Omental fat pad (tissue), 4 donors: ENCODE data around the gene HOXA11. TPM values are rescaled to one million over a fixed set of nuclear protein-coding genes. Genes with fewer than 3 reads are reported as not detected.

Experiments
- ATAC-seq: fragments of 150-250 bp; one replicate; pipeline ENCODE4 v1.9.1; 2016; ENCODE audit warnings: mild to moderate bottlenecking, moderate library complexity; ENCODE audit not compliant: low FRiP score
- DNase-seq: peaks from one replicate; pipeline ENCODE4 v3.0.0-alpha.2; 2019; ENCODE audit warnings: low spot score
- CTCF ChIP-seq, 3 donors: fragments of 450-650 bp; IDR thresholded peaks; one replicate each; pipeline ENCODE4 v1.5.1; 2016 to 2017; ENCODE audit warnings: antibody characterized with exemption in 3 of 3, mild to moderate bottlenecking in 3 of 3, moderate library complexity in 2 of 3
- total RNA-seq, 4 donors: library from RNA; depleted of rRNA; stranded (reverse); fragments of >200 nt; gene quantifications; one replicate each; pipeline ENCODE4 v1.1.0, GENCODE V29; 2016

HOXA11 gene
- total RNA-seq, 4 donors from 2014 or later, result not detected

- no peak for TF ChIP-seq CTCF (IDR thresholded peaks at IDR 0.05)
- DNase-seq (peak; percentile 21), ATAC-seq (no peak)
Observed at GRCh38 chr7:27146491-27147198, 38.4 kb downstream of the HOXA11 start.

- no peak for TF ChIP-seq CTCF (IDR thresholded peaks at IDR 0.05)
- DNase-seq (no peak), ATAC-seq (no peak)
Observed at GRCh38 chr7:27145914-27146412, 39.1 kb downstream of the HOXA11 start.

GRCh38 chr7:27145165-27145913, 39.7 kb downstream of the HOXA11 start:
- ATAC-seq (no peak), DNase-seq (peak; percentile 21)
- no peak for TF ChIP-seq CTCF (IDR thresholded peaks at IDR 0.05)

GRCh38 chr7:27144781-27145164, 40.3 kb downstream of the HOXA11 start:
- DNase-seq, result peak; percentile 21

GRCh38 chr7:27143950-27144780, 40.9 kb downstream of the HOXA11 start:
- TF ChIP-seq CTCF (IDR thresholded peaks at IDR 0.05), result peak in 1 of 3 donors; percentile 89
- DNase-seq (peak; percentile 21), ATAC-seq (no peak)

More at GRCh38 chr7:27144781-27145164, 40.3 kb downstream of the HOXA11 start:
- no peak for ATAC-seq
- TF ChIP-seq CTCF (IDR thresholded peaks at IDR 0.05), result no peak

- peak; percentile 84 for ATAC-seq
- peak; percentile 58 for DNase-seq
- TF ChIP-seq CTCF (IDR thresholded peaks at IDR 0.05), result peak in 1 of 3 donors; percentile 12
Observed at GRCh38 chr7:27143023-27143949, 41.7 kb downstream of the HOXA11 start, which contains the start of gene HOXA5. HOXA5 (minus strand) TSS chr7:27143681; CDS start chr7:27143607, 74 bp downstream.
